ENCODE data around the gene XRCC6.

The XRCC6 gene

DNA sequence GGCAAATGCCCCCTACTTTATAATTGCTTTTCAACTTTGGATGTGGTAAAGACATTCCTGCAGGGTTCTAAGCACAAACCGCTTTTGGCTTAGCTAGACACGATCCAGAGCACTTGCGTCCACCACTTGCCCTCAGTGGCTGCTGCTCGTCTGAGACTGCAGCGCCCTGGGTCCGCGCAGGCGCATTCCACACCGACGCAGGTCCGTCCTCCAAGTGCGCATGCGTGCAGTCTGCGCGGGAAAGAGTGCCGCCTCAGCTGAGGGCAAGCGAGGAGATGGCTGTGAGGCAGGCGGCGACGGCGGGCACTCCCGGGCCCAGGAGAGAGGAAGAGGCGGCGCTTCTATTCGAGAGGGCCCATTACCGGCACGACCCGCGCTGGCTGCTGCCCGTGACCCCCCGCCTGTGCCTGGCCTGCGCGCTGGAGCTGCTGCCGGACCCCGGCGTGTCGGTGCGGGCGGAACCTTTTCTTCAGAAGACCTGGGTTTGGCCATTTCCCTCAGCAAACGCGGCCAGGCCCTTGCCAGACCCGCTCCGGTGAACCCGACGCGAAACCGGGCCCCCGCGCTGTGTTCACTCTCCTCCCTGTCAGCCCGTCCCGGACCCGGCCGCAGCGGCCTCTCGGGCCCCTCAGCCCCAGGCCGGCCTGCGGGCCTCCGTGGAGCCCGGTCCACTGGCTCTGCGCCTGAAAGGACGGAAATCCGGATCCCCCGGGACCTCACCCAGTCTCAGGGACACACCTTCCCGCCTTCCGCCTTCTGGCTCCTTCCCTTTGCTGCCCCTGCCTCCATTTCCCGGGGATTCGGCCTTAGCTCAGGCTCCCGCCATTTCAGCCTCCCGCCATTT is 78.4 kb downstream of the XRCC6 start, which contains the start of gene MEI1:
Gene MEI1, plus strand, starts transcription at position 240 of the 844 bp plus-strand sequence. Its CDS starts 36 bp downstream, at position 276.
- no peak within 1 kb of the TSS for H3K4me3 ChIP-seq (ENCODE audit: low read depth, low read length)
- TF ChIP-seq, protein P1, sequence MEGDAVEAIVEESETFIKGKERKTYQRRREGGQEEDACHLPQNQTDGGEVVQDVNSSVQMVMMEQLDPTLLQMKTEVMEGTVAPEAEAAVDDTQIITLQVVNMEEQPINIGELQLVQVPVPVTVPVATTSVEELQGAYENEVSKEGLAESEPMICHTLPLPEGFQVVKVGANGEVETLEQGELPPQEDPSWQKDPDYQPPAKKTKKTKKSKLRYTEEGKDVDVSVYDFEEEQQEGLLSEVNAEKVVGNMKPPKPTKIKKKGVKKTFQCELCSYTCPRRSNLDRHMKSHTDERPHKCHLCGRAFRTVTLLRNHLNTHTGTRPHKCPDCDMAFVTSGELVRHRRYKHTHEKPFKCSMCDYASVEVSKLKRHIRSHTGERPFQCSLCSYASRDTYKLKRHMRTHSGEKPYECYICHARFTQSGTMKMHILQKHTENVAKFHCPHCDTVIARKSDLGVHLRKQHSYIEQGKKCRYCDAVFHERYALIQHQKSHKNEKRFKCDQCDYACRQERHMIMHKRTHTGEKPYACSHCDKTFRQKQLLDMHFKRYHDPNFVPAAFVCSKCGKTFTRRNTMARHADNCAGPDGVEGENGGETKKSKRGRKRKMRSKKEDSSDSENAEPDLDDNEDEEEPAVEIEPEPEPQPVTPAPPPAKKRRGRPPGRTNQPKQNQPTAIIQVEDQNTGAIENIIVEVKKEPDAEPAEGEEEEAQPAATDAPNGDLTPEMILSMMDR (IDR thresholded peaks at IDR 0.05; ENCODE audit: borderline replicate concordance, insufficient read depth, low read depth, low read length), result no peak

DNA sequence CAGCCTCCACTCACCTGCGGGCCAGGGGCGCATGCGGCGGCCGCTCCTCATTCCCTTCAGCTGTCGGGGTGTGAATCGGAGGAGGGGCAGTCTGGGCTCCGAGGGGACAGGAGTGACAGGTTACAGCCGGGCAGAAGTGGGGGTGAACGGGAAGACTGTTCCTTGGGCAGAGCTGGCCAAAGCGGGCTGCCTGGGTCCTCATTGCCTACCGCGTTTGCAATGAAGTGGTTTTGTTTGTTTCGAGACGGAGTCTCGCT is 78.9 kb downstream of the XRCC6 start:
- no peak overlapping the region for H3K4me3 ChIP-seq (ENCODE audit: low read depth, low read length)
- TF ChIP-seq, protein P1 (IDR thresholded peaks at IDR 0.05; ENCODE audit: borderline replicate concordance, insufficient read depth, low read depth, low read length), result no peak

DNA sequence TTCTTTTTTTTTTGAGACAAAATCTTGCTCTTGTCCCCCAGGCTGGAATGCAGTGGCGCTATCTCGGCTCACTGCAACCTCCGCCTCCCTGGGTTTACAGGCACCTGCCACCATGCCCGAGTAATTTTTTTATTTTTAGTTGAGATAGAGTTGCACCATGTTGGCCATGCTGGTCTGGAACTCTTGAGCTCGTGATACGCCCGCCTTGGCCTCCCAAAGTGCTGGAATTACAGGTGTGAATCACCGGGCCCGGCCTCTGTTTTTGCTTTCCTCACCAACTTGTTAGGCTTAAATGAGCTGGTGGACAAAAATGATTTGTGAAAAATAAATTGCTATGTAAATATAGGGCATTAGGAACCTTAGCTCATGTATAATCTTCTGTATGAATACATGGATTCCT is 81.7 kb downstream of the XRCC6 start:
- TF ChIP-seq, protein P1 (IDR thresholded peaks at IDR 0.05; ENCODE audit: borderline replicate concordance, insufficient read depth, low read depth, low read length), result no peak
- no peak overlapping the region for H3K4me3 ChIP-seq (ENCODE audit: low read depth, low read length)

DNA sequence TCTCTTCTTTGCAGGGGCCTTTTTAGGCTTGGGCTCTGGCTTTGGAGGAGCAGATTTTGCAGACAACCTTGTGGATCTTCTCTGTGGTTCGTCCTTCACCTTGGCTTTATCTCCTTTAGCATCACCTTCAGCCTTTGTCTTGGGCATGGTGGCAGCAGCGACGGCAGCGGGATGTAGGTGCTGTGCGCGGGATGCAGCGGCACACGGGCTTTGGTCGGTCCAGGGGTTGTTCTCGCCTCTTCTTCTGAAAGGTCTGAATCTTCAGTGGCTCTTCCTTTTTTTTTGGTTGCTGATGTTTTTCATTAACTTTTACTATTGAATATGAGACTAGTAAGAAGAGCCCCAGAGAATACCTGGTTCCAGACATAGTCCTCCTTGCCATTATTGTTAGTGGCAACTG is 88.2 kb downstream of the XRCC6 start:
- TF ChIP-seq, protein P1 (IDR thresholded peaks at IDR 0.05; ENCODE audit: borderline replicate concordance, insufficient read depth, low read depth, low read length), result no peak
- no peak overlapping the region for H3K4me3 ChIP-seq (ENCODE audit: low read depth, low read length)

DNA sequence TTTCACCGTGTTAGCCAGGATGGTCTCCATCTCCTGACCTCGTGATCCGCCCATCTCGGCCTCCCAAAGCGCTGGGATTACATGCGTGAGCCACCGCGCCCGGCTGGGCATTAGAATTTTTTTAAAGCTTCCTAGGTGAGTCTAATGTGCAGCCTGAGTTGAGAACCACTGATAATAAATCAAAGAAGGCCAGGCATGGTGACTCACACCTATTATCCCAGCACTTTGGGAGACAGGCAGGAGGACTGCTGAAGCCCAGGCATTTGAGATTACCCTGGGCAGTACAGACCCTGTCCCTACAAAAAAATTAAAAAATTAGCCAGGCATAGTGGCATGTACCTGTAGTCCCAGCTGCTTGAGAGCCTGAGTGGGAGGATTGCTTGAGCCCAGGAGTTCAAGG is 91.9 kb downstream of the XRCC6 start:
- TF ChIP-seq, protein P1 (IDR thresholded peaks at IDR 0.05; ENCODE audit: borderline replicate concordance, insufficient read depth, low read depth, low read length), result no peak
- H3K4me3 ChIP-seq (ENCODE audit: low read depth, low read length), result no peak overlapping the region
